GM18502 (cell line): Measurements from ENCODE around the gene CSAD.
A peak's percentile ranks its signal among the peaks of the same experiment; 100 is the strongest.

Experiments
- ATAC-seq: cut with Tn5 transposase; IDR thresholded peaks from one replicate; pipeline ENCODE4 v1.9.1; 2021; ENCODE audit warnings: mild to moderate bottlenecking; ENCODE audit not compliant: unreplicated experiment, poor library complexity

The CSAD gene

GRCh38 chr12:53200458-53201176 lies 19.9 kb upstream of the CSAD start:
- ATAC-seq, result peak; percentile 69

- ATAC-seq, result peak; percentile 30
Observed at GRCh38 chr12:53200107-53200457, 19.4 kb upstream of the CSAD start.

GRCh38 chr12:53199700-53200099 lies 19.0 kb upstream of the CSAD start:
- ATAC-seq, result no peak

- no peak for ATAC-seq
Observed at GRCh38 chr12:53198486-53199110, 17.9 kb upstream of the CSAD start.

GRCh38 chr12:53197011-53197640 lies 16.4 kb upstream of the CSAD start:
- no peak for ATAC-seq

- no peak for ATAC-seq
Observed at GRCh38 chr12:53196486-53196885, 15.8 kb upstream of the CSAD start.

- ATAC-seq, result no peak
Observed at GRCh38 chr12:53195516-53196420, 15.0 kb upstream of the CSAD start.

GRCh38 chr12:53194973-53195372 lies 14.2 kb upstream of the CSAD start:
- ATAC-seq, result no peak

GRCh38 chr12:53193985-53194716 lies 13.4 kb upstream of the CSAD start:
- ATAC-seq, result no peak

GRCh38 chr12:53193040-53193439 lies 12.3 kb upstream of the CSAD start:
- ATAC-seq, result no peak

GRCh38 chr12:53192531-53193021 lies 11.9 kb upstream of the CSAD start:
- ATAC-seq, result no peak

- no peak for ATAC-seq
Observed at GRCh38 chr12:53191885-53192530, 11.3 kb upstream of the CSAD start.

- ATAC-seq, result no peak
Observed at GRCh38 chr12:53191096-53191884, 10.6 kb upstream of the CSAD start.

GRCh38 chr12:53190108-53190729 lies 9.5 kb upstream of the CSAD start:
- peak; percentile 58 for ATAC-seq

GRCh38 chr12:53187145-53187899 lies 6.6 kb upstream of the CSAD start:
- ATAC-seq, result no peak

GRCh38 chr12:53186745-53187144 lies 6.0 kb upstream of the CSAD start:
- ATAC-seq, result no peak

GRCh38 chr12:53185582-53186153 lies 4.9 kb upstream of the CSAD start:
- ATAC-seq, result no peak
